Measurements from ENCODE around the gene PSTPIP2.
"Not testable (repeated sequence)": the region's sequence is repeated elsewhere in the genome, so short reads cannot be mapped to it uniquely, and the experiment has no call there.

PSTPIP2 gene

GRCh38 chr18:46034230-46034629 lies 37.8 kb downstream of the PSTPIP2 start:
- DNase-seq = no peak

- no peak for DNase-seq
These were observed 40.3 kb downstream of the PSTPIP2 start for GRCh38 chr18:46031741-46032140.

- no peak for DNase-seq
These were observed 43.5 kb downstream of the PSTPIP2 start for GRCh38 chr18:46028536-46028891.

GRCh38 chr18:46019936-46020335 lies 52.1 kb downstream of the PSTPIP2 start:
- no peak for DNase-seq

- no peak for DNase-seq
These were observed 58.4 kb downstream of the PSTPIP2 start for GRCh38 chr18:46013484-46014189.

- no peak for DNase-seq
These were observed 61.4 kb downstream of the PSTPIP2 start for GRCh38 chr18:46010676-46011075.

- no peak for DNase-seq
These were observed 62.0 kb downstream of the PSTPIP2 start for GRCh38 chr18:46010050-46010449.

GRCh38 chr18:46009125-46009840 lies 62.8 kb downstream of the PSTPIP2 start:
- no peak for DNase-seq

GRCh38 chr18:46008531-46008930 lies 63.5 kb downstream of the PSTPIP2 start:
- no peak for DNase-seq

- DNase-seq = no peak
These were observed 64.9 kb downstream of the PSTPIP2 start for GRCh38 chr18:46007165-46007564.

- DNase-seq = no peak
These were observed 69.1 kb downstream of the PSTPIP2 start for GRCh38 chr18:46002934-46003333.

- no peak for DNase-seq
These were observed 70.2 kb downstream of the PSTPIP2 start for GRCh38 chr18:46001892-46002291.

- DNase-seq = no peak
These were observed 71.0 kb downstream of the PSTPIP2 start for GRCh38 chr18:46001074-46001473.

- no peak for DNase-seq
These were observed 72.5 kb downstream of the PSTPIP2 start for GRCh38 chr18:45999536-45999935.

GRCh38 chr18:45998244-45998643 lies 73.8 kb downstream of the PSTPIP2 start:
- DNase-seq = no peak

GRCh38 chr18:45997700-45998151 lies 74.3 kb downstream of the PSTPIP2 start:
- DNase-seq = peak; percentile 71

GRCh38 chr18:45995461-45995860 lies 76.6 kb downstream of the PSTPIP2 start:
- no peak for DNase-seq

GRCh38 chr18:45993438-45993837 lies 78.6 kb downstream of the PSTPIP2 start:
- DNase-seq = no peak

- DNase-seq = not testable (repeated sequence)
These were observed 79.5 kb downstream of the PSTPIP2 start for GRCh38 chr18:45992527-45992926.

GRCh38 chr18:45991788-45992187 lies 80.3 kb downstream of the PSTPIP2 start:
- no peak for DNase-seq

- no peak for DNase-seq
These were observed 87.4 kb downstream of the PSTPIP2 start for GRCh38 chr18:45984546-45985235.

- no peak for DNase-seq
These were observed 90.2 kb downstream of the PSTPIP2 start for GRCh38 chr18:45981821-45982220.

GRCh38 chr18:45980229-45980628 lies 91.8 kb downstream of the PSTPIP2 start:
- no peak for DNase-seq

GRCh38 chr18:45978084-45978483 lies 94.0 kb downstream of the PSTPIP2 start:
- no peak for DNase-seq

All from activated effector memory CD4-positive, alpha-beta T cell treated with anti-CD3 and anti-CD28 coated beads, Interleukin-2, amount 50 U/mL, for 16 hours (primary cell).